Measurements from ENCODE around the gene SHF.

Gene SHF

DNA sequence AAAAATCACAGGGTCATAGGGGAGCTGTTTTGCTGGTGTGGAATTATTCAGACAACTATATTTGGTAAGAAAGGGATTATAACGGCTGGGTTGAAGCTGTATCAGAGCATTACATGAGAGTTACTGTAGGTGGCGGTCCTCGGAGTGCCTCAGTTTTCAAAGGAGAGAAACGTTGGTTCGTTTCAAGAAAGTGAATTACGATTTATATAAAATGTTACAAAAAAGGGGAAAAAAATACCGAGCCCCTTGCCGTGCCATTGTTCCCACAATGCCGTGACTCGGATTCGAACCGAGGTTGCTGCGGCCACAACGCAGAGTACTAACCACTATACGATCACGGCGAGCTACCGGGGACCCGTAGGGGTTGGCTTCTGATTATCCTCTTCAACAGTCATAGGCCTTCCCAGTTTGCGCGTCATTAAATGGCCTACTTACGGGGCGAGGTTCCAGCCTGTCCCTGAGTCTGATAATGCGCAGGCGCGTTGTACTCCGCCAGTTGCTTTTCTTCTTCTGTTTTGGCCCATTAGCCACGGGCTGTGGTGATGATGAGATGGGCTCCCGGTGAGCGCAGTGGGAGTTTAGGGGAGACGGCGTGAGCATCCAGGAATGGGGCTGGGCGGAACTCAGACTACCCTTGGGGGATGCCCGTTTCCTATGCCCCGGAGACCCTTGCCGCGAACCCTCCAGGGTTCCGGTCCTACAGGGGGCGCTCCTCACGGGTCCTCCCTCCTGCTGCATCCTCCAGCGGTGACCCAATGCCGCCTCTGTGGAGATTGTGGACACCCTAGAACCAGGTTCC is 10.8 kb upstream of the SHF start:
- peak; percentile 94 for DNase-seq

DNA sequence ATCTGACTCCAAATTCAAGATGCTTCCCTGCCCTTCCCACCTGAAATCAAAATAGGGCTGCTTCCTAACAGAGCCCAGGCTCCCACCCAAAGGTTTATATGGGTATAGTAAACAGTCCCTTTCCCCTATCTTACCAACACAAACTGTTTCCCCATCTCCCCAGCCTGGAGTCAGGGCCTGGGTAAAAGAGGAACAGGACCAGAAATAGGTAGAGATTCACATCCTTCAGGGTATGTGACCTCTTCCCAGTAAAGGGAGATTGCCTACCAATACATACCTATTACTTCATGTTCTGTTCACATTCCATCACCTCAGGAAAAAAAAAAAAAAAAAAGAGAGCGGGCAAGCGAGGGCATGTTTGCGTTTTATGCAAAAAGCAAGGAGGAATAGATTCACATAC is 9.7 kb upstream of the SHF start:
- DNase-seq = no peak

- DNase-seq = no peak
Observed at GRCh38 chr15:45187578-45187893, 230 bp downstream of the SHF start.

DNA sequence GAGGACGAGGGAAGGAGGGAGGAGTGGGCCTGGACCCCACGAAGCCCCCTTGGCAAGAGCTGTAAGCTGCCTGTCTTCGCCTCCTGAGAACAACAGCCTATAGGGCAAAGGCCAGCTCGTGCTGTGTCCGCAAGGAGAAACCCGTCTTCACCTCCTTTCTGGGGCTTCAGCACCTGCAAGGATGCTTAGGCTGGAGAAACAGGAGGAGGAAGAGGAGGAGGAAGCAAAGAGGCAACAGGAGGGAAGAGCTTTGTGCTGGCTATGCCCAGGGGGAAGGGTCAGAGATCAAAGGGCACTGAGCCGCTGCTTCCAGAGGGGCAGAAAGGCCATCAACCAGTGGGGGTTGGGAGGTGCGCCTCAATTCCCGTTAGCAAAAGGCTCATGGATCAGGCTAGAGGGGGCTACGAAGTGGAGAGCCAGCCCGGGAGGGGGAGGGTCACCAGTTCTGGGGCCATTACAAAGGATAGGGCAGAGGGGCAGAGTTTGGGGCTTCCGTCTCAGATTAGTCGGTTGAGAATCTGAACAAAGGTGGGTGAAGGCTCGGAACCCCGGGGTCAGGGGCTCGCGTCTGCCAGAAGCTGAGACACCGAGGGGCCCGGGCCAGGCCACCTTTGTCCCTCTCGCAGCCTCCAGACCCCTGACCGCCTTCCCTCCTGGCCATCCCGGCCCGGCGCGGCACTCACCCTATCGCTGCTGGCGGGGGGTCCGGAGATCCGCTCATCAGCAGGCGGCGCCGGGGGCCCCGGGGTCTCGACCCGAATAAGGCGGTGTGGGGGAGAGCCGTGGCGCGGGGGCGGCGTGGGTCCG is 792 bp downstream of the SHF start:
- no peak for DNase-seq

GRCh38 chr15:45185903-45186770 is 1.6 kb downstream of the SHF start:
- no peak for DNase-seq

- DNase-seq = no peak
Observed at GRCh38 chr15:45185069-45185779, 2.5 kb downstream of the SHF start.

GRCh38 chr15:45184562-45185041 is 3.2 kb downstream of the SHF start:
- DNase-seq = no peak

- DNase-seq = no peak
Observed at GRCh38 chr15:45183511-45183910, 4.3 kb downstream of the SHF start.

DNA sequence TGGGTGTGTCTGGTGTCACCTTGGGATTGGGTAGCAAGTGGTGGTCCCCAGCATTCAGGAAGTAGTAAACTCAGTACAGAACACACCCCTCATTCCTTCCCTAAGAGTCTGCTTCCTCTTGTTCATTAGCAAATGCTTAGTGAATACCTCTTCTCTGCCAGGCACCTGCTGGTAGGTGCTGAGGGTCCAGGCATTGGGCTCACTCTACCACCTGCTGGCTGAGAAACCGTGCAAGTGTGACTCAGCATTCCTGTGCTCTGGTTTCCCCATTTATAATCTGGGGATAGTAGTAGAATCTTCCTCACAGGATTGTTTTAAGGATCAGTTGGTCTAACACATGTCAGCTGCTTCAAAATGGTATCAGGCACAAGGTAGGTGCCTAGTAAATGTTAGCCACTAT is 4.8 kb downstream of the SHF start:
- no peak for DNase-seq

GRCh38 chr15:45181491-45182285 is 6.1 kb downstream of the SHF start:
- no peak for DNase-seq

DNA sequence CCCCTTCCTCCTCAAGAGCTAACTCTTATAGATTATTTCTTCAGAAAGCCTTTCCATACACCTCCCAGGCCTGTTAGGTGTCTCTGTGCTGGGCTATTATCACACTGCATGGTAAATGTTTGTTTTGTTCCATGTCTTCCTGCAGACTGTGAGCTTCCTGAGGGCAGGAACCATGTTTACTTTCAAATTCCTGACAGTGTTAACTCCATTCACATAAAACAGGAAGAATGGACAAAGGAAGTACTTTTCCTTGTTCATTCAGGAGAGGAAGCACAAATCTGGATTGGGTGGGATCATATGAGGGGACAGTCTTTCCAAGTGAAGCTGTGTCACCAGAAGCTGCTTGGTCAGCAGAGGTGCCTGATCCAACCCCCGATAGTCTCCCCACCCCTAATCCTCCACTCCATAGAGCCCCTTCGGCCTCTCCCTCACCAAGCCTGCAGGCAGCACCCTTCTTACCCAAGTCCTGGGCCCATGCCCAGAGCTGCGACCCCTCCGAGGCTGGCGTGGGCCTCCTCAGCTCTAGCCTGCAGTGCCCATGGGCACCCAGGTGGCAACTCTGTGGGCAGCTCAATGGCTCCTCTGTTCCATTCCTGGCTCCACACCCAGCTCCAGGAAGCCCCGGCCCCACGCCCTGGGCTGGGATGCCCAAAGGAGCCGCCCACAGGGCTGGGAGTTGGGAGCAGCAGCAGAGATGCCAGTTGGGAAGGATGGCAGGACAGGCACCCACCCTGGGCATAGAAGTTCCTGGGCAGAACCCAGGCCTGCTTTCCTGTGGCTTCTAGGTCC is 6.9 kb downstream of the SHF start:
- no peak for DNase-seq

- no peak for DNase-seq
Observed at GRCh38 chr15:45180201-45180600, 7.6 kb downstream of the SHF start.

DNA sequence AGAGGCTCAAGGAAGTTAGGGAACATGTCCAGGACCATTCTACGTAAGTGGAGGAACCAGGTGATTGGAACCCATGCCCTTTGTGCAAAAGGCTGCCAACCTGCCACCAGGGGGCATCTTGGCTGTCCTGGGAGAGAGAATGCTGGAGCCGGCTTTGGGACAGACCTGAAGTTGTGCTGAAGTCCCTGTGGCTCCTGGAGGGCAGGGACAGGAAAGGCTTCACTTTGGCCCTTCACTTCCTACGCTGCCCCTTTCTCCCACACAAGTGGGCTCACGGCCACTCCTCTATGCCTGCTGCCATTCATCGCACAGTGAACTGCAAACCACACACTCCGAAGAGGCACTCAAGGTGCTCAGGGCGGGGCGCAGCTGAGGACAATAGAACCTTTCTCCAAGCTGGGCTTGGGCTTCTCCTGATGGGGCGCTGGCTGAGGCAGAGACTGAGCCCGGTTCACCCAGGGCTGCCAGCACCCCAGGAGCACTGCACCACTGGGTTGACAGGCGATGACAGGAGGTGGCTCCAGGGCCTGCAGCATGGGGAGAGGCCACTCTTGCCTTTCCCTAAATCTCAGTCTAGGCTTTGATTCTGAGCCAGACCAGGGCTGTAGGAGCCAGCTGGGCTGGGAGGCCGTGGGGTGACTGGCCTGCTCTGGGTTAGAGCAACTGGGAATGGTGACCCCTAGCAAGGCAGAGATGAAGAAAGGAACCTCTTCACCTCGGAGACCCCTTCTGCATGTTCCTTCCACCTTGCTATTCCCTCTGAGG is 8.4 kb downstream of the SHF start:
- DNase-seq = peak; percentile 53

GRCh38 chr15:45177285-45177684 is 10.5 kb downstream of the SHF start:
- DNase-seq = no peak

- DNase-seq = no peak
Observed at GRCh38 chr15:45174577-45174976, 13.2 kb downstream of the SHF start.

DNA sequence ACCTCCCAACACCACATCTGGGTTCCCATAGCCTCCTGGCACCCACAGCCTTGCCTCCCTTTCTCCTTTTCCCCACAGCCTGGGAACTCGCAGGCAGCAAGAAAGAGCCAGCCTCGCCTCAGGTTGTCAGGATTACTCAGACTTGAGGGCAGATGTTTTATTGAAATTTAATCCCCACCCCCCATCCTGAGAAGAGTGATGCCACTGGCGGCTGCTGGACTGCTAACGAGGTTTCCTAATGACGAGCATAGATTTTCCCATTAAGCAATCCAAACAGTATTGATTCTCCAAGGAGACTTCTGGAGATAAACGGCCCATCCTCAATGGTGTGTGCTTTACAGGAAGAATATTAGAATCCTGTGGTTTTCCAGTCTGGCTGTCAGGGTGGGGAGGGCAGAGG is 13.7 kb downstream of the SHF start:
- no peak for DNase-seq

GRCh38 chr15:45171912-45172311 is 15.9 kb downstream of the SHF start:
- DNase-seq = no peak

DNA sequence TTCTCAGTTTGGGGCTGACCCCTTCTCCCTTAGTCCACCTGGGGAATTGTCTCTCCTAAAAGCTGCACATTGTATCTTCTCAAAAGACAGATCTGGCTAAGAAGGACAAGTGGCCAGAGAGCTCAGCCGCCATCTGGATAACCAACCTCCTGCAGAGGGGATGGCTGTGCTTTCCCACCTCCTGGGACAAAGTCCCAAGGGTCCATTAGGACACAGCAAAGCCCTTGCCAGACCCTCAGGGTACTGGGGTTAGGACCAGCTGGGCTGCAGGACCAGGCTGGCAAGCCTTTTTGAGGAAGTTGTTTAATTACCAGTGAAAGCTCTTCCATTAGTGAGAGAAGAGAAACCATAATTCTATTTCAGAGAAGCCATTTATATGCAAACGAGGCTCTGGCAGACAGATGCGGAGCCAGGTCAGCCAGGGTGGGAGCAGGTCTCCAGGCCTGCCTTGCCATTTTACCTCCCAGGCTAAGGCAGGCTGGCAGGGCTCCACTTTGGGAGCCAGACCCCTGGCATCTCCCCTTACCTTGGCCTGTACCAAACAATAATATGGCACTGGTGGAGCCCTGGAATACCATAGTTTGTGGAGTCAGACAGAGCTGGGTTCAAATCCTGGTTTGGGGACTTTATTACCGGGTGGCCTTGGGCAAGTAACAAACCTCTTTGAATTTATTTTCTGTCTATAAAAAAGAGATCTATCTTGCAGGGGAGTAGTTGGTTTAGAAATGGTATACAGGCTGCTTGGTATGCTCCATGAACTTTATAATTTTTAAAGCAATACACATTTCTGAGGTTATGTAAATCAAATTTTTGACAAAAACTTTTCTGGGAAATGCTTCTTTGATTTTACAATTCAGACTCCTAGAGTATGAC is 17.9 kb downstream of the SHF start:
- no peak for DNase-seq

All from activated T-cell treated with anti-CD3 and anti-CD28 coated beads for 4 hours (primary cell).